Vagina (tissue), 2 donors: ENCODE data around the gene FAM120A.

Source experiments
- POLR2A ChIP-seq, 2 donors: fragments of 450-650 bp; IDR thresholded peaks; one replicate each; pipeline ENCODE4 v1.6.1; 2017; ENCODE audit warnings: antibody characterized with exemption in 2 of 2, mild to moderate bottlenecking in 2 of 2, moderate library complexity in 2 of 2
- TF ChIP-seq, protein P1 (sequence below), 3 experiments: fragments of 450-650 bp in 2 of 3; fragments of 200-600 bp in 1 of 3; sonication (generic) in 1 of 3; IDR thresholded peaks; one replicate each; pipeline ENCODE4 v1.5.1; 2017 to 2019; ENCODE audit warnings: antibody characterized with exemption in 3 of 3, mild to moderate bottlenecking in 2 of 3, moderate library complexity in 2 of 3

DNA sequence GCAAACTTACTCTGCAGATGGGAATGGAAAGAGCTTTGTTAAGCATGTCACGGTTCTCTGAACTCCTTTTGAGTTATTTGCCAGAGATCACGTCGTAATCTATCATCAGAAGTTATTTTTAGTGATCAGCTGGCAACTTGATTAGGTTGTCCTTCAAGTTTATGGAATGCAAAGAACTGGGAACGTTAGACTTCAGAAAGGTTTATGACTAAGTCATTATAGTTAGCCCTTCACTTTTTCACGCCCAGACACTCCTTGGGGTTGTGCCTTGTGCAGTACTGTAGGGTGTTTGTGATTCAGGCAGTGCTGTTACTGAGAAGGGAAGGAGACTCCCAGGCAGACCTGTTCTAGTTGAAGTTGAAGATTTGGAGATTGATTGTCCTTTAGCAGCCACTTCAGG is 98.1 kb downstream of the FAM120A start:
- TF ChIP-seq, protein P1, sequence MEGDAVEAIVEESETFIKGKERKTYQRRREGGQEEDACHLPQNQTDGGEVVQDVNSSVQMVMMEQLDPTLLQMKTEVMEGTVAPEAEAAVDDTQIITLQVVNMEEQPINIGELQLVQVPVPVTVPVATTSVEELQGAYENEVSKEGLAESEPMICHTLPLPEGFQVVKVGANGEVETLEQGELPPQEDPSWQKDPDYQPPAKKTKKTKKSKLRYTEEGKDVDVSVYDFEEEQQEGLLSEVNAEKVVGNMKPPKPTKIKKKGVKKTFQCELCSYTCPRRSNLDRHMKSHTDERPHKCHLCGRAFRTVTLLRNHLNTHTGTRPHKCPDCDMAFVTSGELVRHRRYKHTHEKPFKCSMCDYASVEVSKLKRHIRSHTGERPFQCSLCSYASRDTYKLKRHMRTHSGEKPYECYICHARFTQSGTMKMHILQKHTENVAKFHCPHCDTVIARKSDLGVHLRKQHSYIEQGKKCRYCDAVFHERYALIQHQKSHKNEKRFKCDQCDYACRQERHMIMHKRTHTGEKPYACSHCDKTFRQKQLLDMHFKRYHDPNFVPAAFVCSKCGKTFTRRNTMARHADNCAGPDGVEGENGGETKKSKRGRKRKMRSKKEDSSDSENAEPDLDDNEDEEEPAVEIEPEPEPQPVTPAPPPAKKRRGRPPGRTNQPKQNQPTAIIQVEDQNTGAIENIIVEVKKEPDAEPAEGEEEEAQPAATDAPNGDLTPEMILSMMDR (IDR thresholded peaks at IDR 0.05) = no peak
- no peak for TF ChIP-seq POLR2A (IDR thresholded peaks at IDR 0.05)
